Uterus (tissue), 4 donors: ENCODE data around the gene CYB5R3. TPM values are rescaled to one million over a fixed set of nuclear protein-coding genes. Genes with fewer than 3 reads are reported as not detected.

Source experiments
- DNase-seq, 2 donors: peaks; one replicate each; pipeline ENCODE4 v3.0.0-alpha.2; 2019 to 2020
- H3K27ac ChIP-seq, 2 donors: fragments of 200-600 bp; sonication (generic); 1 replicate in 1 of 2; 2 replicates in 1 of 2; pipeline ENCODE4 v1.5.1; 2016 to 2018
- H3K27me3 ChIP-seq, 2 donors: fragments of 200-600 bp; sonication (generic); one replicate each; pipeline ENCODE4 v1.5.1; 2018 to 2019; ENCODE audit warnings: control low read depth in 1 of 2
- H3K36me3 ChIP-seq, 2 donors: fragments of 200-600 bp; sonication (generic); one replicate each; pipeline ENCODE4 v1.5.1; 2019; ENCODE audit warnings: control low read depth in 1 of 2
- H3K4me1 ChIP-seq, 2 donors: fragments of 200-600 bp; sonication (generic); one replicate each; pipeline ENCODE4 v1.5.1; 2018 to 2019; ENCODE audit warnings: control low read depth in 1 of 2
- H3K4me3 ChIP-seq, 2 donors: fragments of 200-600 bp; sonication (generic); 1 replicate in 1 of 2; 2 replicates in 1 of 2; pipeline ENCODE4 v1.5.1; 2018 to 2019; ENCODE audit warnings: mild to moderate bottlenecking in 1 of 2
- H3K9me3 ChIP-seq, 2 donors: fragments of 200-600 bp; sonication (generic); one replicate each; pipeline ENCODE4 v1.5.1; 2019; ENCODE audit warnings: control low read depth in 1 of 2
- CTCF ChIP-seq, 4 experiments: fragments of 200-600 bp in 2 of 4; fragments of 450-650 bp in 2 of 4; sonication (generic) in 2 of 4; IDR thresholded peaks; one replicate each; pipeline ENCODE4 v1.5.1; 2016 to 2019; ENCODE audit warnings: antibody characterized with exemption in 4 of 4, mild to moderate bottlenecking in 2 of 4, moderate library complexity in 1 of 4
- POLR2A ChIP-seq, 2 donors: fragments of 450-650 bp; IDR thresholded peaks; one replicate each; pipeline ENCODE4 v1.6.1; 2016; ENCODE audit warnings: antibody characterized with exemption in 2 of 2, mild to moderate bottlenecking in 1 of 2, moderate library complexity in 1 of 2
- intact Hi-C: fragments of 100-400 bp; cut with DNase I; formaldehyde crosslinking; loops from one replicate; pipeline ENCODE4 v1.15.1; 2023; ENCODE audit warnings: low total_unique reads
- total RNA-seq, 4 donors: library from RNA; depleted of rRNA in 3 of 4; stranded (reverse); fragments of >200 nt in 3 of 4; gene quantifications; one replicate each; pipeline versions ENCODE4 v1.1.0 to v1.2.4, GENCODE V29; 2014 to 2023
- donor health status: DM: yes; HTN: yes; CAD: no.

CYB5R3 gene
- total RNA-seq, 4 donors from 2014 or later = 34.0 to 225 (median 51.7) TPM

GRCh38 chr22:42637555-42637954 lies 11.6 kb downstream of the CYB5R3 start:
- intact Hi-C loops = no loop called here
- TF ChIP-seq POLR2A (IDR thresholded peaks at IDR 0.05) = no peak
- no peak for TF ChIP-seq CTCF (IDR thresholded peaks at IDR 0.05)
- peaks cover 0 to 6% of the 10 kb centered on the region in 2 donors for H3K4me1 ChIP-seq
- H3K9me3 ChIP-seq = no peaks in the 10 kb centered on the region
- H3K36me3 ChIP-seq = no peaks in the 10 kb centered on the region
- no peak overlapping the region for H3K27ac ChIP-seq
- no peaks in the 10 kb centered on the region for H3K27me3 ChIP-seq
- no peak overlapping the region for H3K4me3 ChIP-seq
- DNase-seq = no peak

GRCh38 chr22:42636506-42636905 lies 12.7 kb downstream of the CYB5R3 start:
- Histone ChIP-seq H3K4me1 (peaks cover 0 to 6% of the 10 kb centered on the region in 2 donors), H3K27ac (peak overlapping the region; percentile 54 to 60)
- no peak for DNase-seq

GRCh38 chr22:42635531-42635930 lies 13.7 kb downstream of the CYB5R3 start:
- intact Hi-C loops = no loop called here
- Histone ChIP-seq H3K27me3 (no peaks in the 10 kb centered on the region), H3K9me3 (no peaks in the 10 kb centered on the region), H3K4me1 (peaks cover 0 to 6% of the 10 kb centered on the region in 2 donors), H3K27ac (peak overlapping the region; percentile 54 to 60), H3K4me3 (no peak overlapping the region), H3K36me3 (no peaks in the 10 kb centered on the region)
- no peak for TF ChIP-seq POLR2A (IDR thresholded peaks at IDR 0.05)
- TF ChIP-seq CTCF (IDR thresholded peaks at IDR 0.05) = no peak
- DNase-seq = peak in 1 of 2 donors; percentile 64

More at GRCh38 chr22:42636506-42636905, 12.7 kb downstream of the CYB5R3 start:
- H3K27me3 ChIP-seq = no peaks in the 10 kb centered on the region
- TF ChIP-seq POLR2A (IDR thresholded peaks at IDR 0.05) = no peak
- TF ChIP-seq CTCF (IDR thresholded peaks at IDR 0.05) = no peak
- no peaks in the 10 kb centered on the region for H3K9me3 ChIP-seq
- intact Hi-C loops = no loop called here
- no peak overlapping the region for H3K4me3 ChIP-seq
- H3K36me3 ChIP-seq = no peaks in the 10 kb centered on the region

- no peak for TF ChIP-seq CTCF (IDR thresholded peaks at IDR 0.05)
- no peak for TF ChIP-seq POLR2A (IDR thresholded peaks at IDR 0.05)
- intact Hi-C loops = no loop called here
- no peaks in the 10 kb centered on the region for H3K27me3 ChIP-seq
- H3K36me3 ChIP-seq = no peaks in the 10 kb centered on the region
- peaks cover 0 to 6% of the 10 kb centered on the region in 2 donors for H3K4me1 ChIP-seq
- H3K27ac ChIP-seq = no peak overlapping the region
- H3K9me3 ChIP-seq = no peaks in the 10 kb centered on the region
- H3K4me3 ChIP-seq = no peak overlapping the region
- no peak for DNase-seq
These were observed 16.2 kb downstream of the CYB5R3 start for GRCh38 chr22:42633013-42633412.

GRCh38 chr22:42632096-42632495 lies 17.1 kb downstream of the CYB5R3 start:
- H3K27ac ChIP-seq = no peak overlapping the region
- intact Hi-C loops = no loop called here
- no peak overlapping the region for H3K4me3 ChIP-seq
- H3K9me3 ChIP-seq = no peaks in the 10 kb centered on the region
- no peaks in the 10 kb centered on the region for H3K36me3 ChIP-seq
- no peak for TF ChIP-seq CTCF (IDR thresholded peaks at IDR 0.05)
- no peak for DNase-seq
- H3K4me1 ChIP-seq = peaks cover 0 to 6% of the 10 kb centered on the region in 2 donors
- no peaks in the 10 kb centered on the region for H3K27me3 ChIP-seq
